IMR-90 (cell line): ENCODE data around the gene SPAG9. TPM values are rescaled to one million over a fixed set of nuclear protein-coding genes. Genes with fewer than 3 reads are reported as not detected.
A peak's percentile ranks its signal among the peaks of the same experiment; 100 is the strongest.

Experiments used
- ATAC-seq: fragments of 200-7000 bp; cut with Tn5 transposase; 2 replicates; pipeline ENCODE4 v1.9.1; 2020; ENCODE audit warnings: low read depth, mild to moderate bottlenecking, moderate library complexity
- BruUV-seq: library from RNA; stranded (reverse); fragments of 400-500 nt; replicated peaks from 2 replicates; lab custom pipeline; 2021; lab: Mats Ljungman, UMichigan
- CTCF ChIA-PET: fragments of 300-600 bp; formaldehyde crosslinking; extraction: SDS; loops from one replicate; lab custom pipeline; 2021; ENCODE audit warnings: antibody characterized with exemption; lab: Yijun Ruan, JAX
- POLR2A ChIA-PET: fragments of 300-600 bp; sonication (Branson Sonifier 250); formaldehyde crosslinking; loops from one replicate; lab custom pipeline; 2022; ENCODE audit warnings: antibody characterized with exemption; ENCODE audit not compliant: unreplicated experiment; lab: Charles Lee
- DNase-seq: peaks from one replicate; pipeline ENCODE4 v3.0.0; 2013
- H2AFZ ChIP-seq: replicated peaks from 2 replicates; pipeline ENCODE3; 2013; ENCODE audit warnings: low read length, mild to moderate bottlenecking; ENCODE audit not compliant: poor library complexity
- H2AK5ac ChIP-seq: 2 replicates; pipeline ENCODE4 v1.6.1; 2013; ENCODE audit warnings: low read depth, low read length, inconsistent platforms
- H2AK9ac ChIP-seq: replicated peaks from 2 replicates; pipeline ENCODE3; 2013; ENCODE audit warnings: mild to moderate bottlenecking, low read depth, low read length, moderate library complexity; ENCODE audit not compliant: poor library complexity
- H2BK120ac ChIP-seq: 2 replicates; pipeline ENCODE4 v1.6.1; 2013; ENCODE audit warnings: low read depth, low read length, inconsistent platforms
- H2BK15ac ChIP-seq: 3 replicates; pipeline ENCODE4 v1.6.1; 2013; ENCODE audit warnings: low read depth, low read length, inconsistent platforms
- H2BK20ac ChIP-seq: 2 replicates; pipeline ENCODE4 v1.6.1; 2013; ENCODE audit warnings: low read depth, mild to moderate bottlenecking, inconsistent platforms, low read length, moderate library complexity
- H2BK5ac ChIP-seq: 2 replicates; pipeline ENCODE4 v1.6.1; 2013; ENCODE audit warnings: mild to moderate bottlenecking, low read depth, low read length, inconsistent platforms; ENCODE audit not compliant: poor library complexity, severe bottlenecking
- H3K14ac ChIP-seq: replicated peaks from 2 replicates; pipeline ENCODE4 v1.6.1; 2013; ENCODE audit warnings: low read depth, low read length, inconsistent platforms
- H3K18ac ChIP-seq: 2 replicates; pipeline ENCODE4 v1.6.1; 2013; ENCODE audit warnings: low read depth, low read length, control low read depth
- H3K23ac ChIP-seq: 2 replicates; pipeline ENCODE4 v1.6.1; 2013; ENCODE audit warnings: low read depth, low read length, inconsistent platforms
- H3K27ac ChIP-seq: 2 replicates; pipeline ENCODE4 v1.5.1; 2013; ENCODE audit warnings: mild to moderate bottlenecking, control low read depth, low read length; ENCODE audit not compliant: insufficient read depth
- H3K27me3 ChIP-seq: 2 replicates; pipeline ENCODE4 v1.6.1; 2013; ENCODE audit warnings: low read length; ENCODE audit not compliant: control insufficient read depth, insufficient read depth
- H3K36me3 ChIP-seq: 2 replicates; pipeline ENCODE4 v1.6.1; 2013; ENCODE audit warnings: low read length, mixed read lengths; ENCODE audit not compliant: control insufficient read depth, insufficient read depth
- H3K4ac ChIP-seq: 2 replicates; pipeline ENCODE4 v1.6.1; 2013; ENCODE audit warnings: low read depth, low read length, inconsistent platforms
- H3K4me1 ChIP-seq: 2 replicates; pipeline ENCODE4 v1.6.1; 2013; ENCODE audit warnings: low read length, mixed read lengths; ENCODE audit not compliant: control insufficient read depth, insufficient read depth
- H3K4me2 ChIP-seq: 2 replicates; pipeline ENCODE4 v1.6.1; 2013; ENCODE audit warnings: low read depth, mild to moderate bottlenecking, control low read depth, low read length, moderate library complexity
- H3K4me3 ChIP-seq: 2 replicates; pipeline ENCODE4 v1.5.1; 2013; ENCODE audit warnings: low read depth, mild to moderate bottlenecking, control low read depth, low read length, moderate library complexity; ENCODE audit not compliant: insufficient read depth
- H3K56ac ChIP-seq: 2 replicates; pipeline ENCODE4 v1.6.1; 2013; ENCODE audit warnings: low read length, inconsistent platforms; ENCODE audit not compliant: insufficient read depth; ENCODE audit errors: extremely low read depth
- H3K79me1 ChIP-seq, 2 experiments: 2 replicates each; pipeline ENCODE4 v1.6.1; 2013; ENCODE audit warnings: low read length in 2 of 2, inconsistent platforms in 1 of 2, low read depth in 1 of 2
- H3K9ac ChIP-seq: 2 replicates; pipeline ENCODE4 v1.6.1; 2013; ENCODE audit warnings: low read depth, low read length, control low read depth
- H3K9me1 ChIP-seq: 2 replicates; pipeline ENCODE4 v1.6.1; 2013; ENCODE audit warnings: low read length, inconsistent platforms; ENCODE audit not compliant: insufficient read depth
- H3K9me3 ChIP-seq: 2 replicates; pipeline ENCODE4 v1.6.1; 2013; ENCODE audit warnings: low read length; ENCODE audit not compliant: control insufficient read depth, insufficient read depth
- H4K20me1 ChIP-seq: 2 replicates; pipeline ENCODE4 v1.6.1; 2013; ENCODE audit warnings: low read length, inconsistent platforms; ENCODE audit not compliant: insufficient read depth
- H4K5ac ChIP-seq: 2 replicates; pipeline ENCODE4 v1.6.1; 2013; ENCODE audit warnings: mild to moderate bottlenecking, low read depth, low read length, control low read depth
- H4K8ac ChIP-seq, 2 experiments: 2 replicates each; pipeline ENCODE4 v1.6.1; 2013; ENCODE audit warnings: low read depth in 2 of 2, low read length in 2 of 2, control low read depth in 1 of 2, inconsistent platforms in 1 of 2
- H4K91ac ChIP-seq: 2 replicates; pipeline ENCODE4 v1.6.1; 2013; ENCODE audit warnings: low read depth, low read length, inconsistent platforms; ENCODE audit not compliant: insufficient read depth
- MAFK ChIP-seq: IDR thresholded peaks from 2 replicates; pipeline ENCODE4 v1.6.1; 2012; ENCODE audit warnings: low read depth, low read length, improper control_type of control experiment
- NFE2L2 ChIP-seq: fragments of 150-350 bp; IDR thresholded peaks from 2 replicates; pipeline ENCODE4 v1.6.1; 2016; ENCODE audit warnings: low read depth, mild to moderate bottlenecking, low read length
- WGBS, 2 experiments: methylation state at CpG; one replicate each; pipeline versions ENCODE4 v1.1.5 to v1.1.7; 2013; ENCODE audit warnings: missing lambda C conversion rate in 2 of 2; ENCODE audit not compliant: insufficient read length in 1 of 2; ENCODE audit errors: extremely low coverage in 2 of 2; 5-methylcytosine and 5-hydroxymethylcytosine counted together
- dilution Hi-C: fragments of 300-500 bp; cut with HindIII; formaldehyde crosslinking; loops from one replicate; pipeline ENCODE4 v1.14.3; 2018; ENCODE audit warnings: low sequenced_read_pairs; ENCODE audit not compliant: unreplicated experiment
- in situ Hi-C: fragments of 300-500 bp; cut with MboI; formaldehyde crosslinking; loops from 3 replicates; pipeline ENCODE4 v1.14.3; 2019; ENCODE audit warnings: low sequenced_read_pairs, inconsistent platforms, mixed read lengths
- intact Hi-C: fragments of 100-400 bp; cut with micrococcal nuclease; formaldehyde crosslinking; loops from 2 replicates; pipeline ENCODE4 v1.10.0; 2022
- polyA plus RNA-seq, 3 experiments: library from polyadenylated mRNA; depleted of rRNA; stranded (reverse); fragments of >200 nt; gene quantifications; 2 replicates each; pipeline ENCODE4 v1.2.3, GENCODE V29; 2012; ENCODE audit warnings: low replicate concordance in 1 of 3
- total RNA-seq: library from RNA; depleted of rRNA; stranded (reverse); fragments of >200 nt; gene quantifications from 2 replicates; pipeline ENCODE4 v1.2.3, GENCODE V29; 2012

SPAG9 gene
- total and polyA plus RNA-seq, 2 of the 4 experiments (the other 2 are of a cell fraction): 26.7 to 75.5 TPM

- Histone ChIP-seq H3K23ac (no peak overlapping the region; the same call in 1 of the 2 replicates), H2AK9ac (peak overlapping the region; percentile 60), H2AFZ (peak overlapping the region; percentile 45), H3K79me1 (peaks cover 0 to 13% of the 10 kb centered on the region in 2 experiments; a peak in 2 of 4 replicates), H4K91ac (no peak overlapping the region; the same call in 1 of the 2 replicates), H2AK5ac (peak overlapping the region; percentile 31; the same call in 1 of the 2 replicates), H4K5ac (no peak overlapping the region), H3K4me3 (no peak overlapping the region), H3K56ac (no peak overlapping the region), H3K27me3 (no peaks in the 10 kb centered on the region), H3K4ac (peak overlapping the region; percentile 1; the same call in 1 of the 2 replicates), H3K27ac (no peak overlapping the region), H3K18ac (no peak overlapping the region), H3K36me3 (no peaks in the 10 kb centered on the region), H4K20me1 (no peaks in the 10 kb centered on the region), H3K9me3 (no peaks in the 10 kb centered on the region), H2BK15ac (no peak overlapping the region), H3K9ac (no peak overlapping the region), H3K14ac (no peak overlapping the region), H3K4me2 (no peak overlapping the region), H3K9me1 (peaks cover 27% of the 10 kb centered on the region), H2BK5ac (no peak overlapping the region), H2BK120ac (peak overlapping the region; percentile 34; the same call in 1 of the 2 replicates), H3K4me1 (peaks cover 27% of the 10 kb centered on the region), H4K8ac (no peak overlapping the region), H2BK20ac (no peak overlapping the region; the same call in 1 of the 2 replicates)
- intact Hi-C loops: no loop called here
- ChIA-PET CTCF (interaction anchor here (1.1 to 3.0 kb wide), 2 partner anchors 84 to 96 kb away, joined by 3 to 17 read pairs; no protein-coding TSS in a partner anchor), POLR2A (interaction anchor here (1.8 kb wide), 1 partner anchor 81 kb away, joined by 21 read pairs; the partner anchor contains the start of gene TOB1)
- WGBS, 2 experiments: no CpG with 5 or more reads among the region's 15 CpGs
- in situ Hi-C loops: no loop called here
- BruUV-seq: no TSS peak
- dilution Hi-C loops: no loop called here
- ATAC-seq (no peak), DNase-seq (no peak)
- TF ChIP-seq NFE2L2: no peak
- no peak for TF ChIP-seq MAFK
These were observed 172.7 kb downstream of the SPAG9 start for GRCh38 chr17:50947782-50948543.
